ENCODE data around the gene SLC38A3.

The SLC38A3 gene

GRCh38 chr3:50204804-50205412 is at the start of gene SLC38A3:
Gene SLC38A3 (plus strand): TSS chr3:50205271. CDS start chr3:50214200, 8,929 bp downstream.
- peak in 36 of 56 donors; percentile 7 to 74 (median 36) for DNase-seq

GRCh38 chr3:50155491-50155878 is 49.6 kb upstream of the SLC38A3 start:
- no peak for DNase-seq

- no peak for DNase-seq
Observed at GRCh38 chr3:50155891-50156290, 49.2 kb upstream of the SLC38A3 start.

GRCh38 chr3:50156549-50157493 is 48.2 kb upstream of the SLC38A3 start:
- peak in 2 of 56 donors; percentile 14 to 25 for DNase-seq

- DNase-seq = no peak
Observed at GRCh38 chr3:50157827-50158529, 47.1 kb upstream of the SLC38A3 start.

- DNase-seq = no peak
Observed at GRCh38 chr3:50158530-50159146, 46.4 kb upstream of the SLC38A3 start.

GRCh38 chr3:50160561-50160983 is 44.5 kb upstream of the SLC38A3 start:
- no peak for DNase-seq

GRCh38 chr3:50161320-50161719 is 43.8 kb upstream of the SLC38A3 start:
- no peak for DNase-seq

GRCh38 chr3:50162034-50162883 is 42.8 kb upstream of the SLC38A3 start:
- DNase-seq = no peak

- DNase-seq = peak in 25 of 56 donors; percentile 5 to 73 (median 29)
Observed at GRCh38 chr3:50163572-50164455, 41.3 kb upstream of the SLC38A3 start.

- DNase-seq = no peak
Observed at GRCh38 chr3:50164481-50164880, 40.6 kb upstream of the SLC38A3 start.

- DNase-seq = peak in 39 of 56 donors; percentile 4 to 70 (median 32)
Observed at GRCh38 chr3:50164984-50165909, 39.8 kb upstream of the SLC38A3 start.

GRCh38 chr3:50165910-50166538 is 39.0 kb upstream of the SLC38A3 start:
- DNase-seq = peak in 16 of 56 donors; percentile 16 to 59 (median 38)

- no peak for DNase-seq
Observed at GRCh38 chr3:50166620-50167019, 38.5 kb upstream of the SLC38A3 start.

GRCh38 chr3:50167069-50167840 is 37.8 kb upstream of the SLC38A3 start:
- DNase-seq = no peak

- DNase-seq = no peak
Observed at GRCh38 chr3:50167841-50168209, 37.2 kb upstream of the SLC38A3 start.

- no peak for DNase-seq
Observed at GRCh38 chr3:50168388-50168787, 36.7 kb upstream of the SLC38A3 start.

Measured in nucleus accumbens (tissue), 56 donors.